Measurements from ENCODE around the gene ARNT2.

GRCh38 chr15:80426316-80426715 is 22.1 kb downstream of the ARNT2 start:
- no peak for TF ChIP-seq CTCF (IDR thresholded peaks at IDR 0.05)
- TF ChIP-seq POLR2A (IDR thresholded peaks at IDR 0.05): no peak

All from vagina (tissue), 2 donors.